H1 (cell line): Measurements from ENCODE around the gene PLBD1. TPM values are rescaled to one million over a fixed set of nuclear protein-coding genes. Genes with fewer than 3 reads are reported as not detected.

ENCODE experiments used
- CTCF ChIA-PET: fragments of 300-600 bp; sonication (Branson Sonifier 250); formaldehyde crosslinking; loops from one replicate; lab custom pipeline; 2021; ENCODE audit not compliant: partially characterized antibody; lab: Charles Lee
- POLR2A ChIA-PET: fragments of 300-600 bp; sonication (Branson Sonifier 250); formaldehyde crosslinking; loops from one replicate; lab custom pipeline; 2021; ENCODE audit warnings: inconsistent platforms; ENCODE audit not compliant: partially characterized antibody; lab: Charles Lee
- DNase-seq, 2 experiments: peaks; one replicate each; pipeline versions ENCODE4 v3.0.0 to v3.0.0-alpha.2; 2010 to 2022; ENCODE audit warnings: low spot score in 2 of 2, low read depth in 1 of 2, mixed read lengths in 1 of 2
- FAIRE-seq: peaks from 2 replicates; lab custom pipeline; 2011; peaks lifted over from hg19 to GRCh38; lab: Jason Lieb, UNC
- H2AFZ ChIP-seq: 2 replicates; pipeline ENCODE4 v1.8.1; 2012; ENCODE audit warnings: low read length, inconsistent platforms
- H2AK5ac ChIP-seq: 2 replicates; pipeline ENCODE4 v1.6.1; 2013; ENCODE audit warnings: low read depth, low read length
- H2BK120ac ChIP-seq: replicated peaks from 2 replicates; pipeline ENCODE3; 2013; ENCODE audit warnings: low read depth, low read length, inconsistent platforms
- H2BK12ac ChIP-seq: 2 replicates; pipeline ENCODE4 v1.6.1; 2013; ENCODE audit warnings: low read depth, low read length
- H2BK15ac ChIP-seq: 2 replicates; pipeline ENCODE4 v1.6.1; 2013; ENCODE audit warnings: low read length
- H2BK20ac ChIP-seq: 2 replicates; pipeline ENCODE4 v1.6.1; 2013; ENCODE audit warnings: low read length
- H2BK5ac ChIP-seq: 2 replicates; pipeline ENCODE4 v1.6.1; 2013; ENCODE audit warnings: low read depth, low read length
- H3K14ac ChIP-seq: 2 replicates; pipeline ENCODE4 v1.6.1; 2013; ENCODE audit warnings: inconsistent platforms; ENCODE audit not compliant: insufficient read length
- H3K18ac ChIP-seq: 2 replicates; pipeline ENCODE4 v1.6.1; 2013; ENCODE audit warnings: low read length; ENCODE audit errors: extremely low read depth
- H3K23ac ChIP-seq: 2 replicates; pipeline ENCODE4 v1.6.1; 2013; ENCODE audit warnings: inconsistent platforms; ENCODE audit not compliant: insufficient read length
- H3K23me2 ChIP-seq: 2 replicates; pipeline ENCODE4 v1.6.1; 2013; ENCODE audit warnings: low read depth, low read length
- H3K27ac ChIP-seq: 2 replicates; pipeline ENCODE4 v1.6.1; 2011; ENCODE audit warnings: low read depth, low read length, inconsistent platforms
- H3K27me3 ChIP-seq, 4 experiments: replicated peaks in 1 of 4; 1 replicate in 1 of 4; 2 replicates in 3 of 4; pipeline versions ENCODE4 v1.6.1 to v1.8.1; 2011 to 2013; ENCODE audit warnings: low read length in 3 of 4, mild to moderate bottlenecking in 3 of 4, inconsistent platforms in 2 of 4, mixed read lengths in 2 of 4, moderate library complexity in 1 of 4; ENCODE audit not compliant: control insufficient read depth in 3 of 4, insufficient read depth in 3 of 4; ENCODE audit errors: extremely low read depth in 1 of 4
- H3K36me3 ChIP-seq, 4 experiments: 2 replicates each; pipeline versions ENCODE4 v1.6.1 to v1.8.1; 2011 to 2013; ENCODE audit warnings: mild to moderate bottlenecking in 4 of 4, low read length in 3 of 4, moderate library complexity in 2 of 4, control low read depth in 1 of 4, inconsistent platforms in 1 of 4; ENCODE audit not compliant: insufficient read depth in 4 of 4, control insufficient read depth in 2 of 4
- H3K4ac ChIP-seq: replicated peaks from 2 replicates; pipeline ENCODE3; 2013; ENCODE audit warnings: low read length, low read depth, mixed read lengths, inconsistent platforms; ENCODE audit not compliant: insufficient read length
- H3K4me1 ChIP-seq, 4 experiments: replicated peaks in 1 of 4; 1 replicate in 1 of 4; 2 replicates in 3 of 4; pipeline versions ENCODE4 v1.6.1 to v1.8.1; 2011 to 2013; ENCODE audit warnings: low read length in 3 of 4, inconsistent platforms in 2 of 4, mixed read lengths in 1 of 4; ENCODE audit not compliant: insufficient read depth in 4 of 4, control insufficient read depth in 3 of 4
- H3K4me2 ChIP-seq, 2 experiments: 2 replicates each; pipeline versions ENCODE4 v1.6.1 to v1.8.1; 2011 to 2013; ENCODE audit warnings: low read depth in 2 of 2, low read length in 2 of 2, control low read depth in 1 of 2, inconsistent platforms in 1 of 2, mild to moderate bottlenecking in 1 of 2; ENCODE audit not compliant: insufficient read depth in 1 of 2
- H3K4me3 ChIP-seq, 4 experiments: fragments of 200-600, 300-600 bp in 1 of 4; sonication (generic), shearing (Covaris generic), sonication (Bioruptor Twin) in 1 of 4; 2 replicates each; pipeline versions ENCODE4 v1.5.1 to v1.8.1; 2011 to 2016; ENCODE audit warnings: low read length in 4 of 4, low read depth in 3 of 4, control low read depth in 2 of 4, inconsistent platforms in 2 of 4, mild to moderate bottlenecking in 2 of 4, mixed read lengths in 1 of 4, moderate library complexity in 1 of 4; ENCODE audit not compliant: insufficient read depth in 2 of 4; ENCODE audit errors: extremely low read depth in 1 of 4
- H3K56ac ChIP-seq: replicated peaks from 2 replicates; pipeline ENCODE3; 2013; ENCODE audit warnings: low read depth, mild to moderate bottlenecking, mixed read lengths, low read length, inconsistent platforms; ENCODE audit not compliant: insufficient read length
- H3K79me1 ChIP-seq: 2 replicates; pipeline ENCODE4 v1.6.1; 2013; ENCODE audit warnings: low read depth, low read length, control low read depth
- H3K79me2 ChIP-seq, 2 experiments: 2 replicates each; pipeline versions ENCODE4 v1.6.1 to v1.8.1; 2012 to 2013; ENCODE audit warnings: low read length in 2 of 2, mild to moderate bottlenecking in 2 of 2, inconsistent platforms in 1 of 2; ENCODE audit not compliant: insufficient read depth in 2 of 2, control insufficient read depth in 1 of 2
- H3K9ac ChIP-seq, 4 experiments: replicated peaks in 1 of 4; 1 replicate in 1 of 4; 2 replicates in 3 of 4; pipeline versions ENCODE4 v1.6.1 to v1.8.1; 2011 to 2013; ENCODE audit warnings: low read depth in 3 of 4, low read length in 3 of 4, control low read depth in 2 of 4, mild to moderate bottlenecking in 2 of 4, moderate library complexity in 2 of 4, inconsistent platforms in 1 of 4; ENCODE audit errors: extremely low read depth in 1 of 4
- H3K9me3 ChIP-seq, 2 experiments: 2 replicates each; pipeline versions ENCODE4 v1.6.1 to v1.8.1; 2012 to 2013; ENCODE audit warnings: mild to moderate bottlenecking in 2 of 2, moderate library complexity in 2 of 2, control low read depth in 1 of 2, inconsistent platforms in 1 of 2, low read depth in 1 of 2, low read length in 1 of 2, mixed read lengths in 1 of 2; ENCODE audit not compliant: insufficient read depth in 2 of 2
- H4K20me1 ChIP-seq, 2 experiments: replicated peaks in 1 of 2; 2 replicates each; pipeline versions ENCODE3 to v1.8.1; 2011 to 2013; ENCODE audit warnings: inconsistent platforms in 2 of 2, low read length in 2 of 2, mild to moderate bottlenecking in 1 of 2; ENCODE audit not compliant: insufficient read depth in 2 of 2, control insufficient read depth in 1 of 2
- H4K5ac ChIP-seq: 2 replicates; pipeline ENCODE4 v1.6.1; 2013; ENCODE audit warnings: low read length, low read depth, mixed read lengths, inconsistent platforms; ENCODE audit not compliant: insufficient read length
- H4K8ac ChIP-seq: 2 replicates; pipeline ENCODE4 v1.8.0; 2013; ENCODE audit warnings: mild to moderate bottlenecking, moderate library complexity, low read length, inconsistent platforms; ENCODE audit not compliant: insufficient read depth; ENCODE audit errors: extremely low read depth
- H4K91ac ChIP-seq: replicated peaks from 2 replicates; pipeline ENCODE3; 2013; ENCODE audit warnings: low read length, mixed read lengths, inconsistent platforms; ENCODE audit not compliant: insufficient read length
- WGBS, 2 experiments: shearing (Covaris generic) in 1 of 2; methylation state at CpG; one replicate each; pipeline versions ENCODE4 v1.1.6 to v1.1.7; 2013 to 2015; ENCODE audit warnings: low lambda C conversion rate in 2 of 2, mixed read lengths in 2 of 2, inconsistent platforms in 1 of 2, low coverage in 1 of 2, missing lambda C conversion rate in 1 of 2; ENCODE audit not compliant: insufficient replicate concordance in 2 of 2, insufficient coverage in 1 of 2, insufficient read length in 1 of 2; ENCODE audit errors: extremely low coverage in 1 of 2, missing lambda C conversion rate in 1 of 2; 5-methylcytosine and 5-hydroxymethylcytosine counted together
- polyA plus RNA-seq, 7 experiments: library from polyadenylated mRNA; depleted of rRNA in 3 of 7; stranded (reverse) in 5 of 7; unstranded in 2 of 7; fragments of >200 nt in 5 of 7; fragments of 200-250 nt in 2 of 7; gene quantifications; 1 replicate in 5 of 7; 2 replicates in 1 of 7; 4 replicates in 1 of 7; pipeline versions ENCODE4 v1.2.1 to v1.2.3, GENCODE V29; 2011 to 2013; ENCODE audit warnings: missing spikeins in 2 of 7, mixed read lengths in 2 of 7
- total RNA-seq: library from RNA; stranded (reverse); fragmentation: NEBNext Ultra II Directional; extraction: Animal tissue kit (Norgen Biotek cat#: 25700); gene quantifications from 2 replicates; pipeline ENCODE4 v1.2.1, GENCODE V29; 2021

Gene PLBD1
- total and polyA plus RNA-seq, 2 of the 8 experiments (the other 6 are each of a cell fraction or from before 2014, with no cell fraction given) = 6.3 to 12.3 TPM

- Histone ChIP-seq H3K14ac (no peak overlapping the region), H2BK12ac (no peak overlapping the region), H3K27me3 (no peaks in the 10 kb centered on the region), H4K91ac (no peak overlapping the region), H2BK20ac (no peak overlapping the region), H2AFZ (no peak overlapping the region), H3K23me2 (no peaks in the 10 kb centered on the region), H3K23ac (no peak overlapping the region), H2BK15ac (no peak overlapping the region), H3K4me2 (no peak overlapping the region), H4K20me1 (no peaks in the 10 kb centered on the region), H2BK5ac (no peak overlapping the region), H3K79me1 (no peaks in the 10 kb centered on the region), H3K4me1 (no peaks in the 10 kb centered on the region), H3K4me3 (no peak overlapping the region), H4K5ac (no peak overlapping the region), H3K4ac (no peak overlapping the region), H3K9me3 (0 out of 4 replicates have a peak, but pooled peaks cover 0 to 14% of the 10 kb centered on the region in 2 experiments), H2AK5ac (no peak overlapping the region), H3K18ac (no peak overlapping the region), H2BK120ac (no peak overlapping the region), H3K56ac (no peak overlapping the region), H3K79me2 (no peaks in the 10 kb centered on the region), H3K36me3 (no peaks in the 10 kb centered on the region; a peak in 1 of 8 replicates), H4K8ac (no peak overlapping the region), H3K9ac (no peak overlapping the region), H3K27ac (no peak overlapping the region)
- 89% methylated on average over 4 of the region's 4 CpGs; no CpG with 5 or more reads in 1 of the 2 experiments for WGBS, 2 experiments
- ChIA-PET CTCF (interaction anchor here (1.6 kb wide), 2 partner anchors 90 to 416 kb away, joined by 3 to 6 read pairs; no protein-coding TSS in a partner anchor), POLR2A (no interaction called here)
- no peak for FAIRE-seq
- DNase-seq = no peak
Measured at GRCh38 chr12:14601692-14602478, 34.2 kb upstream of the PLBD1 start.
